HG02870 (cell line): ENCODE data around the gene EYS.

Source experiments
- ATAC-seq: cut with Tn5 transposase; IDR thresholded peaks from one replicate; pipeline ENCODE4 v1.9.1; 2021; ENCODE audit warnings: mild to moderate bottlenecking, moderate library complexity; ENCODE audit not compliant: unreplicated experiment

Gene EYS

DNA sequence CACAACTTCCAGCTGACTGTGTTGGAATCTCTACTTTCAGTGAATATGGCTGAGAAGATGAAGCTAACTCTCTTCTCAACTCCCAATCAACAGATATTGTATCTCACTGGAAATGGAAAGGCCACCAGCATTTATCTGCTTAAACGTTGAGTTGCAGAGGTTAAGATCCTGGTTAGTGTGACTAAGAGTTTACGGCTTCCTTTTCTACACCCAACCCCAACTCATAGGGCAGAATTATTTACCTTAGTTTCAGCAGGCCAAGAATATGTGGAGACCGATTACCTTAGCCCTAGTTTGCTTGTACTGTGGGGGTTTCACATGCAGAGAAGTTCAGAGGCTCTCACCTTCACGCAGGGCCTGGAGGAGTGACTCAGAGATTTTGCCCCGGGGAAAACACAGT is 1026.6 kb downstream of the EYS start:
- ATAC-seq = no peak

DNA sequence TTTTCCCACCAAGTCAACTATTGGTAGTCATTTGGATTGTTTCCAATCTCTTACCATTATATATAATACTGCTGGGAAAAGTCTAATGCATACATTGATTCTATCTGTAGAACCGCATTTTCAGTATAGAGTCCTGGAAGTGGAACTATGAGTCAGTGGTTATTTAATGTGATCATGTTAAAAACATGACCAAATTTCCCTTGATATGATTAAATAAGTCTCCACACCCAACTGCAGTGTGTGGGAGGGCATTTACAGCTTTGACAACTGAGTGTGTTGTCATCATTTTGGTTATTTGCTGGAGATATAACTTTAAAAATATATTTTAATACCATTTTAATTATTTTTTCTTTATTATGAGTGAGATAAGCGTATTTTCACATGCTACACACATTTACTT is 1027.6 kb downstream of the EYS start:
- ATAC-seq = no peak

DNA sequence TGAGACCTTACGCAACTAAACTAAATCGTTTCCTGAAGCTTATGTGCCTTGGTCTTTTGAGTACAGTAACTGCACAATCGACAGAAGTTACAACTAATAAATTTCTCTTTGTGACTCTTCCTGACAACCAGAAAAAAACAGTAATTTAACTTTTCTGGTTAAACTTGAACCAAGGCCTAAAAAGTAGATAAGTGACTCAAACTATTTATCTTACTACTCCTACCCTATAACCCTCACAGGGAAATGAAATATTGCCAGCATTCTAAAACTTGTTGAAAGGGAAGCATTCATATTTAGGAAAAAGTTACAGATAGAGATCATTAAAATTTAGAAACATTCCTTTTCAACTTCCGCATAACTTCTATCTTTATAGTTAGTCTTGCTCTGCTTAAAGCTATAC is 1034.4 kb downstream of the EYS start:
- no peak for ATAC-seq

DNA sequence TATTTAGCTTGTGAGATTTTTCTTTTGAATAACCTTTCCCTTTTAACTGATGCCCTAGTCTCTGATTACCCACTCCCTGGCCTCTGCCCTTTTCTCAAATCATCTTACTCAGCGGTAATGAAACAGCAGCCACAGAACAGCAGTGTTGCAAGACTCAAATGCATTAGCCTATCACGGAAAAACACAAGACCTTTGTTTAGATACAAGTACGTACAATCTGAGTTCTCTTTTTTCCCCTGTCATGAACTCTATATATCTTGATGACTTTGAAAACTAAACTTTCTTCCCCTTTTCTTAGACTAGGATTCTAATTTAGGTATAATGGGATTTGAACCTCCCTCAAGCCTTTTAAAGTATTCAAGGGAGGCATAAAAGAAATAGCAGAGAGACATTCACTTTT is 1034.9 kb downstream of the EYS start:
- no peak for ATAC-seq

DNA sequence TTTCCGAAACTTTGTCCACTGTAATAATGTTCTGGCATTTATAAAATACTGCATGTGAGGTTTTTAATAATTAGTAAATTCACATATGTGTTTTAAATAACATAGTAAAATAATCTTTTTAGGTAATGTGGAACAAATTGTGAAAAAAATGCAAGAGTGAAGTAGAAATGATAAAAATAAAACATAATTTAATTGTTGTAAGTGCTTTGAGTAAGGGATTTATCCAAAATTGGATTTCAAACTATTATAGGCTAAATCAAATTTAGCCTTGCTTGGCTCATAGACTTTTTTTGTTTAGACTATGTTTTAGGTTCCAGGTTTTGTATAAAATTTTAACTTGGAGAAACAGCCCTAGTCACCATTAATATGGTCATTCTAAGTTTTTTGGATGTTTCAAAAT is 1041.9 kb downstream of the EYS start:
- no peak for ATAC-seq

DNA sequence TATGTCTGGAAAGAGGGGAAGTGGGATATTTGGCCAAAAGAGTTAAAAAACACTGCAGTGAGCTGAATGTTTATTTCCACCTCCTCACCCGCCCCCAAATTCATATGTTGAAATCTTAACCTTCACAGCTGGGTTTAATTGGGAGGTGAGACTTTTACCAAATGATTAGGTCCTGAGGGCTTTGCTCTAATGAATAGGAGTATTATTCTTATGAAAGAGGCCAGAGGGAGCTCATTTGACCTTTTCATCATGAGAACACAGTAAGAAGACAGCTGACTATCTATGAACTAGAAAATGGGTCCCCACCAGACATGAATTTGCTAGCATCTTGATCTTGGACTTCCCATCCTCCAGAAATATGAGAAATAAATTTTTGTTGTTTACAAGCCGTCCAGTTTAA is 1042.5 kb downstream of the EYS start:
- ATAC-seq = no peak

DNA sequence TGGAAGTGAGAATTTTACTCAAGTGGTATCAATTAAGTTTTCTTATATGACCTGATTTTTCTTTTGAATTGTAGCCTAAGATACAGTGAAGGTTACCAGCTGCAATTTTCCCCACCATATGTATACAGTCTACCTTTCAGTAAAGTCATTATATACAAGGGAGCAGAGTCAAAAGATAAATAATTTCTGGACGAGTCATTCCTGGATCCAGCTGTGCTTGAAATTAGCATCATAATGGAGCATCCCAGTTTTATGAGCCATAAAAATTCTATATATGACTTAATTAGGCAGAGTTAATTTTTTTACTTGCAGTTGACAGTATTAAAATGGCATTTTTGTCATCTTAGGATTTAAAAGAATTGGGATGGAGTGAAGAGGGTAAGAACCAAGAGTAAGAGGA is 1063.0 kb downstream of the EYS start:
- ATAC-seq = no peak

DNA sequence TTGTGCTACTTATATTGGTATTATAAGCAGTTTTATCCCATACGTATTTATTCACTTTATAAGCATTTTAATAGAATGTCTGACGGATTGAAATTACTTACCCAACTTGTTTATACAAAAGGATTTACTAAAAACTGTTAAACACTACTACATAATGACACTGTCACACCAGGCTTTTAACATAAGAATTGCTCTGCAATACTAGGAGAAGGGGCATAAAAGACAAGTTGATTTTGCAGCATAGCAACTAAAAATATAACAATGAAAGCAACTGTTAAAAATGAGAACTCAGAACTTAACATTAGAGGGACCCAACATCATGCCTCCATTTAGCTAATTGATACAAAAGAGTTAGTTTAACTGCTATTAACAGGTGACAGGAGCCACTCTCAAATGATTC is 1076.1 kb downstream of the EYS start:
- ATAC-seq = no peak

DNA sequence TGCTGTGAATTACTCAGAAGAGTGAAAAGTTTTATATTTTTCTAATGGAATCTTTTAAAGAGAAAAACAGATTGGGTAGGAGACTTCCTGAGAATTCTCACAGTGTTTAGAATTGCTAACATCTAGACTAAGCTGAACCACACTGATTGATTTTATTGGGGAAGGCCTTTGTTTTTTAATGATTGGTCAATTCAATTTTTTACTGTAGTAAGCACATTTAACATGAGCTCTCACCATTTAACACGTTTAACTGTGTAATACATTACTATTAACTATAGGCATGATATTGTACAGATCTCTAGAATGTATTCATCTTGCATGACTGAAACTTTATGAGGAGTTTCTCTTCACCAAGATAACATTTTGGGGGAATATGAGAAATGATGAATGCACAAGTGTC is 1084.1 kb downstream of the EYS start:
- no peak for ATAC-seq

DNA sequence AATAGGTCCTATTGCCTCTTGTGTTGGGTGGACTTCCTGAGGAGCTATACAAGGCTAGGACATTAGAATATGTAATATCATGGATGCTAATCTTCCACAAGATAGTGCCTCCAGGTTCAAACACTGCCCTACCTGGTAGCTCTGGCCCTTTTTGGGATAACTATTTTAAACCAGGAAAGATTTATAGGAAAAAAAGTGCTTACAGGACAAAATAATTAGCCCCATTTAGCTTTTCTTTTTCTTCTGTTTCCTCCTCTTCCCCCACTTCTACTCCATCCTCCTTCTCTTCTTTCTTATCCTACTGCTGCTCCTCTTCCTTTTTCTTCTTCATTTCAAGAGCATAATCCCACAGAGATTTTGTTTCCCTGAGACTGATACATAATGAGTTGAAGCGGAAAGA is 1104.0 kb downstream of the EYS start:
- ATAC-seq = no peak

DNA sequence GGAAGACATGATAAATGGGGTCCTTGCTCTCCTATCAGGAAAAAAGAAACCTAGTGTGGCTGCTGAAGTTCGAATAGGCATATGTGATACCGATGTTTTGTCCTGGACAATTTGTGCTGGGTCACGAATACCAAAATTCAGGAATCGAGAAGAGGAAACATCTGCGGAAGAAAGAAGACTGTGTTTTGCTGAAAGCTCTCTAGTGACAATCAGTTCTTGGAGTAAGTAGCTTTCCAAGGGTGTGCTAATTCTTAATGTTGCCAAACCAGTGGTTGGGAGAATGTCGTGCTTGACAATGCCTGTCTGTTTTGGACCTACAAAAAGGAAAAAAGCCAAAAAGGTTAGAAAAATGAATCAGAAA is 1115.4 kb downstream of the EYS start:
- ATAC-seq = no peak

DNA sequence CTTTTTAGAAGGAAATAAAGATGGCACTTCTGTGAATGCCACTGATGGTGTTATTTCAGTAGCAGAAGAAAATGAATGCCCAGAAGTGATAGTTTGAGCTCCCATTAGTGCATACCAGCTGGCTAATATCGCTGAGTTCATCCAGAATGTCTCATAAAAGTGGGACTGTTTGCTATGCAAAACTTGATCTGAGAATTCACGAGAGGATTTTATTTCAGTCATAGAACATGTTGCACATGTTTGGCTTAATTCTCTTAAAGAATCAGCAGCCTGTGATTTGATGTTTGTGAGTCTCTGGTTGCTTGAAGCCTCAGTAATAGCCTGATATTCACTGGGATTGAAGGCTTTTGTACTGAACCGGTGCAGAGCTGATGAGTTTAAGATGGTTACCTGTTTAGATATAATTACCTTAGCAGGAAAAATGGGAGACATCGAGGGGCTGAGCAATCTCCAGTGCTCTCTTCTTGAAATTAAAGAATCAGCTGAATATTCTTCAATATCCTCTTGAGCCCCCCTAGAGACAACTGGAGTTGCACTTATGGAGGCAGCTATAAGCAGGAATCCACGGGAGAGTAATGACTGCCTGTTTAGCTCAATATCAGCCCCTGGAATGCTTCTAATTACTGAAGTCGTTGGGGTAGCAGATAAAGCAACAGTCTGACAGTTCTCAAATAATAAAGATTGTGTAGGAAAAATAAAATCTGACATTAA is 1115.9 kb downstream of the EYS start:
- ATAC-seq = no peak

DNA sequence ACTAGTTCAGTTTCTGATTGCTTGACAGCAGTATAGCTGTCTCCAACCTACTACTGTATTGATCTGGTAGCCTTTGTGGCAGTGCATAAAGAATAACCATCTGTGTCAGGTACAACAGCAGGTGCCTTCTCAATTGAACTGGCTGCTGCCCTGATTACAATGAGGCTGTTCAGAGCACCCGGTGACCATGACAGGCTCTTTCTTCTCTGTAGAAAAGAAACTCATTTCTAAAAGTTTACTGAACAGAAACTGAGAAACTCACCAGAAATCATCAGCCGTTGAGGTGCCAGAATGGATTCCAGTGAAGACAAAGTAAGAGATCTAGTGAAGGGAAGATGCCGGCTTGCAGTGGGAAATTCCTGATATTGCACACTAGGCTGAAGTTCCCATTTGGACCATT is 1117.1 kb downstream of the EYS start:
- ATAC-seq = no peak

DNA sequence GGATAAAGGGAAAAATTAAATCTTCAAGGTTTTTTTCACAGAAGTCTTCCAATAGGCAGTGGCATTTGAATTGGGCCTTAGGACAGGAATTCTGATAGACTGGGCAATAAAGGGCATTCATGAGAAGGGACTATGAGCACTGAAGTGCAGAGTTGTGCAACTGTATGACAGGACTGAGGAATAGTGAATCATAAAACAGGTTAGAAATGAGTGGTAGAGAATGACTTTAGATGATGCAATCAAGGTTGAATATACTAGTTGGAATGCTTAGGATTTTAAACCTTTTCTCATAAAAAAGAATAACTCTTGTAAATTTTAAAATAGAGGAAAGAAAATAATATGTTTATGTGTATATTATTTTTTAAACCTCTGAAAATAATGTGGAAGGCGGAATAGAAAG is 1126.7 kb downstream of the EYS start:
- no peak for ATAC-seq

DNA sequence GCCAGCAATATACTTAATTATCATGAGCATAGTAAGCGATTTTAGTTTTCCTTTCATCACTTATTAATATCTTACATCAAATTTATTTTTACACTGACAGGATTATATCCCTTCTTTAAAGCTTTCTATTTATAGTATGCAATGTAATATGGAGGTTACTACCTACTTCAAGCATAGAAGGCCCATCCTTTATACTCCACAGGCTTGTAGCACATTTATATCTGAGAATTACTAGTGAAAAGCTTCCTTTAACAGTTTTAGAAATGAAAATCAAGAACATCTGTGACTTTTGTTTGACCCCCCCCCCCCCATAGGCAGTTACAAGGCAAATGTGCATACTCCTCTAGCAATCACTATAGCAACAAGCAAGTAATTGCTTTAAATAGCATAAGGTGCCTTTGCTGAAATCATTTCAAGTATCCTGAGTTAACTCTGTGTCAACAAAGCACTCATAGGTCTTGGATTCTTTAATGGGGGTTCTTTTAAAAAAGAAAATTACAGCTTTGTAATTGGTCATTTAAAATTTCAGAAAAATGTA is 1153.7 kb downstream of the EYS start:
- no peak for ATAC-seq

DNA sequence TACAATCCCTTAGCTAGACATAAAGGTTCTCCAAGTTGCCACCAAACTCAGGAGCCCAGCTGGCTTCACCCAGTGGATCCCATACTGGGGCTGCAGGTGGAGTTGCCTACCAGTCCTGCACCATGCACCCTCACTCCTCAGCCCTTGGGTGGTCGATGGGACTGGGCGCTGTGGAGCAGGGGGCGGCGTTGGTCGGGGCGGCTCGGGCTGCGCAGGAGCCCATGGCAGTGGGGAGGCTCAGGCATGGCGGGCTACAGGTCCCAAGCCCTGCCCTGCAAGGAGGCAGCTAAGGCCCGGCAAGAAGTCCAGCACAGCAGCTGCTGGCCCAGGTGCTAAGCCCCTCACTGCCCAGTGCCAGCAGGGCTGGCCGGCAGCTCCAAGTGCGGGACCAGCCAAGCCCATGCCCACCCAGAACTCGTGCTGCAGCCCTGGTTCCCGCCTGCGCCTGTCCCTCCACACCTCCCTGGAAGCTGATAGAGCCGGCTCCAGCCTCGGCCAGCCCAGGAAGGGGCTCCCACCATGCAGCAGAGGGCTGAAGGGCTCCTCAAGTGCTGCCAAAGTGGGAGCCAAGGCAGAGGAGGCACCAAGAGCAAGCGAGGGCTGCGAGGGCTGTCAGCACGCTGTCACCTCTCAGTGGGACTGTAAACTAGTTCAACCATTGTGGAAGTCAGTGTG is 1159.3 kb downstream of the EYS start:
- no peak for ATAC-seq

DNA sequence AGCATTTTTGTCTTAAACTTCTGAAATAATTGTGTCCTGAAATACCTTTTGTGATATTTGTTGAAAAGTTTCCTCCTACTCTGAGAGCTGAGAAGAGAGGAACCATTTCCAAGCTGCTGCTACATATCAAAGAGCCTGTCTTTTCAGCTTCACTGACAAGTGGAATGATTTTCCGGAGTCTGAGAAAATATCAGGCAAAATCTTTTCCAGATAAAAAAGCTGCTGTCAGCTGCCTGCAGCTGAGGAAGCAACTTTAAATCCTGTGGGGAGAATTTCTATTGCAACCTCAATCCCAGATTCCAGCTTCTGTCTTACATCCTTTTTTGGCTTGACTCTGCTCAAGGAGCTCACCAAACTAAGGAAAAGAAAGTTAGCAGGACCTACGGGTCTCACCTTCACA is 1167.1 kb downstream of the EYS start:
- no peak for ATAC-seq

DNA sequence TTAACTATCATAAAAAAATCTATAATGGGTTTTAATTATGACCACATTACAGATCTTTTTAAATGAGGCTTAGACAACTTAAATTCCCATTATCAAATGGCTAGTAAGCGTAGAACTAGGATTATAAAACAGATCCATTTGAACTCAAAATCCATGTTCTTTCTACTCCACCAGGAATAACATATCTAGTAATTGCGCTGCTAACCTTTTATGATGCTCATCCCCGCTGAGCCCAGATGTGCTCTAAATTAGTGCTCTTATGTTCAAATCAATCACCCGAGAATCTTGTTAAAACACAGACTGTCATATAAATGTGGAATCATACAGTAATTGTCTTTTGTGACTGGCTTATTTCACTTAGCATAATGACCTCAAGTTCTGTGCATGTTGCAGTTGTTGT is 1168.3 kb downstream of the EYS start:
- ATAC-seq = no peak

DNA sequence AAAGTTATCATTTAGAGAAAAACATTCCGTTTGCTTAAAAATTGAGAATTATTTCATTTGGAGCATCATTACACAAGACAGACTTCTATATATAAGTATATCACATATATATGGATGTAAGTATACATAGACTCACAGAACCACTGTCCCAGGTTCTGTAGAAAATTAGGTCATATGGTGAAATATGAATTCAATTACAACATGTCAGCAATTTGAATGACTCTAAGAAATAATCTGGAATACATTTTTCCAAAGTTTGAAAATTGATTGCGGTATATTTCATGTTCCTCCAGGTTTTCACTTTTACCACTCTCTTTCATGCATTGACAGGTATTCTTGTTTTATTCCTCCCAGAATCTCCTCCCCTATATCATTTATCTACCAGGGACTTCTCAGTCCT is 1179.1 kb downstream of the EYS start:
- no peak for ATAC-seq

DNA sequence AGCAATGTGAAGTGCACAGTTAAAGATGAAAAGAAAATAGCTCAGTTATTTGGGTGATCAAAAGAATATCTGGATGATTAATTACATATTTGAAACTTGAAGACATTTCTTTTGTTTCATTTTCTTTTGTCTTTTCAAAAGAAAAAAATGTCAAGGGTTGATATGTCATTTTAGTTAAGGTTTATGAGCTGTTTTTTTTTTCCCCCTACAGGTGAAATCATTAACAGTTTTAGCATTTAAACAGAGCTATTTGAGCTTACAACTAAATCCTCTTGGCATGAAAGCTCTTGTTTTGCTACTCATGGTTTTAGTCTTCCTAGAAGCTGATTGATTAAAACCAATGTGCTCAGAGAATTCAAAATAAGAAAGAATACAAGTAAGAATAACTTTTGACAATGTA is 1184.2 kb downstream of the EYS start:
- ATAC-seq = no peak

DNA sequence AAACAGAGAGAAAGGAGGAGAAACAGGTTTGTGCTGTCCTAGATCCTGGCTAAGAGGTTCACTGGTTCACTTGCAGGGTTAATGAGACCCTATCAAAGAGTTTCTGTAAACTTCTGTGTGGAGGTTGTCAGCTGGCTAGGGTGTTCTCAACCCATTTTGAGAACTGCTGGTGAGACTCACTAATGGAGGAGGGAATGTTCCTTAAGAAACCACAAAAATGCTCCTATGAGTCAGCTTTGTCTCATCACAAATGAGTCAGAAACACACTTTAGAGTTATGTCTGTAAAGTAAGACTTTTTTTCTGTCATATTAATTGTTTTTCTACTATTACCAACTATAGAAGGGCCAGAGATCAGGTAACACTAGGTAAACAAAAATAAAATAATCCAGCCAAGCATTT is 1187.0 kb downstream of the EYS start:
- ATAC-seq = peak; percentile 75

DNA sequence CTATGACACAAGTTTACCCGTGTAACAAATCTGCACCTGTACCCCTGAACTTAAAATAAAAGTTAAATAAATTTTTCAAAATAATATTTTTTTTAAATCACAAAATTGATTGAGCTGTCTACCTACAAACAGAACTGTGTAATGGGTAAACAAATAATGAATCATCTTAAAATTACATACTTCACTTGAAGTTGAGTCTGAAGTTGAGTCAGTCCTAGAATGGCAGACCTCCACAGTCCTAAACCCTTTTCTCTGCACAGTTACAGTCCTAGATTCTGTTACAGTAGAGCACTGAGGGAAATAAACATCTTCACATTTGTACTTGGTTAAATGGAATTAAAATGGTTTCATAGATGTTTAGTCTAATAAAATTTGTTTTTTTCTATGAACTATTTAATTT is 1190.6 kb downstream of the EYS start:
- ATAC-seq = no peak

DNA sequence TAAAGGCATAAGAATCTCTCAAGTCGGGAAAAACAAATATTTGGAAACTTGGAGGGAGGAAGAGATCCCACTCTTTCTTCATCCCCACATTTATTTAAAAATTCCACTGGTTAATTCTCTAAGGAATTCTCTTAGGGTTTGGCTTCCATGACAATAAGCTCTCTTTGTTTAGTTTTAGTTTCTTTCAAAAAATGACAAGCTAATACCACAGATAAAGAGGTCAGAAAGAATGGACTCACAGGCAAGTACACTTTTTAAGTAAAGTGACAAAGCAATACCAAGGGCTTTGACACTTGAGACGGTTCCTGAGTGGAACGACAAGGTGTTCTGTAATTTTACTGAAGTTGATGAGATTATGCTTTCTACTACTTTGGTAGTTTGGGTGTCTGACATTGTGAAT is 1199.4 kb downstream of the EYS start:
- ATAC-seq = no peak
